GM20000 (cell line): Measurements from ENCODE around the gene ADGRB3.

Source experiments
- DNase-seq: peaks from one replicate; pipeline ENCODE4 v3.0.0; 2012; ENCODE audit warnings: low spot score
- TF ChIP-seq, protein P1 (sequence below): IDR thresholded peaks from 2 replicates; pipeline ENCODE4 v1.5.1; 2012; ENCODE audit warnings: mild to moderate bottlenecking, control low read depth; ENCODE audit errors: extremely low read depth, missing control alignments

The ADGRB3 gene

DNA sequence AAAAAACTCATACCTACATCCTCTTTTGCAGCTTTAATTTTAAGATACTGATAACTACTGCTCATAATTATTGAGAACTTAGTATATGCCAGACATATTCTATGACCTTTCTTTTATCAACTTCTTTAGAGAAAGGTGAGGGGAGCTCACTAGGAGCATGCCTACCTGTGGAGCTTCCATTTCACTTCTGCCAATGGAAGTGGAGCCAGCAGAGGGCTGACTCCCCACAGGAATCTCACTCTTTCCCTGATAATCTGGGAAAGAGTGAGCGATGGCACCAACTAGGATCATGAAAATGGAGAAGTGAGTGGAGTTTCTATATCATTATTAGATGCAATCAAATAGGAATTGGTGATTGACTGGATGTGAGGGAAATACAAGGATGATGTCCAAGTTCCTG, 676.8 kb downstream of the ADGRB3 start:
- no peak for DNase-seq
- TF ChIP-seq, protein P1, sequence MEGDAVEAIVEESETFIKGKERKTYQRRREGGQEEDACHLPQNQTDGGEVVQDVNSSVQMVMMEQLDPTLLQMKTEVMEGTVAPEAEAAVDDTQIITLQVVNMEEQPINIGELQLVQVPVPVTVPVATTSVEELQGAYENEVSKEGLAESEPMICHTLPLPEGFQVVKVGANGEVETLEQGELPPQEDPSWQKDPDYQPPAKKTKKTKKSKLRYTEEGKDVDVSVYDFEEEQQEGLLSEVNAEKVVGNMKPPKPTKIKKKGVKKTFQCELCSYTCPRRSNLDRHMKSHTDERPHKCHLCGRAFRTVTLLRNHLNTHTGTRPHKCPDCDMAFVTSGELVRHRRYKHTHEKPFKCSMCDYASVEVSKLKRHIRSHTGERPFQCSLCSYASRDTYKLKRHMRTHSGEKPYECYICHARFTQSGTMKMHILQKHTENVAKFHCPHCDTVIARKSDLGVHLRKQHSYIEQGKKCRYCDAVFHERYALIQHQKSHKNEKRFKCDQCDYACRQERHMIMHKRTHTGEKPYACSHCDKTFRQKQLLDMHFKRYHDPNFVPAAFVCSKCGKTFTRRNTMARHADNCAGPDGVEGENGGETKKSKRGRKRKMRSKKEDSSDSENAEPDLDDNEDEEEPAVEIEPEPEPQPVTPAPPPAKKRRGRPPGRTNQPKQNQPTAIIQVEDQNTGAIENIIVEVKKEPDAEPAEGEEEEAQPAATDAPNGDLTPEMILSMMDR: no peak

DNA sequence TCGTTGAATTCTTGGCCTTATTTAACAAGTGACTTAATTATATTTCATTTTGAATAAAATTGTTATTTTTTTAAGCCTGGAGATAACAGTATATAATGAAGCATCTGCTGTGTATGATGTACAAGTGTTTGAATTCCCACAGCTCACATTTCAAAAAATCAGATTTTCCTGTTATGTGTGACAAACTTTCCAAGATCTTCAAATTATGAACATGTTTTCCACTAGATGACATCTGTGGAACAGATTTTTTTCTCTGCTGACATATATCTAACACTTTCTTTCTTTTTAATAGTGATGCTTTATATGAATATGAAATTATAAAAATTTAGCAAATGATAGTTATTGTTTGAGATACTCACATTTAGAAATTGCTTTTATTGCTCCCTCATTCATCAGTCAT, 678.9 kb downstream of the ADGRB3 start:
- DNase-seq: no peak
- TF ChIP-seq, protein P1: no peak

DNA sequence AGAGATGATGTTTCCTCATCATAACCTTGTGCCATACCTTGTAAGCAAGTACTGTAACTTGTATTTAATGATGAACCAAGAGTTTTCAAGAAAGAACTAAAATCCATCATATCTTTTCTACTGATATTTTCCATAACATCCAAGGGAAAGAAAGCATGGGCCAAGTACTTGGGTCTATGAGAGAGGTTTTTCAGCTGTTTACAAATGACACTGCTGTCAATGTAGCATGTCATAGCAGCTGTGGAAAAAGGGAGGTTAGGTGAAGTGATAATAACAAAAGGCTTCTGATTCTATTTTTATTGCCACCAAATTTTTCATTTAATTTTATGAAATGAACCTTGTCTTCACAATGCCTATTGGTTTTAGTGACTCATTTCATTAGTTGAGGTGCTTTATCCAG, 679.4 kb downstream of the ADGRB3 start:
- TF ChIP-seq, protein P1: no peak
- no peak for DNase-seq

DNA sequence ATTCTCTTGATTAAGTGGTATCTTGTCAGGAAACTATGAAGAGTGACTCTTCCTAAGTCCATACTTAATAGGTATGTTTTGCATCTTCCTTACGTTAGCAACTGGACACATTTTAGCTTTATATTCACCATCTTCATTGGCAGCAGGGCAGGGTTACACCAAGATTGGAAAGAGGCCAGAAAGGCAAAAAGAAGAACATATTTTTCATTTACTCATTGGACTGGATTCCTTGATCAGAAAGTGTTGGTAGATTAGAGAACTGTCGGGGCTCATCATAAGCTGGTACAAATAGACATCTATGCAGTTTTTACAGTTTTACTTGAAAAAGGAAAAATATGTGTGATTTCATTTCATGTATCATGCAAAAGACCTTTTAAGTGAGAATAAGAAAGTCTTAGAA, 696.8 kb downstream of the ADGRB3 start:
- DNase-seq: no peak
- TF ChIP-seq, protein P1: no peak

DNA sequence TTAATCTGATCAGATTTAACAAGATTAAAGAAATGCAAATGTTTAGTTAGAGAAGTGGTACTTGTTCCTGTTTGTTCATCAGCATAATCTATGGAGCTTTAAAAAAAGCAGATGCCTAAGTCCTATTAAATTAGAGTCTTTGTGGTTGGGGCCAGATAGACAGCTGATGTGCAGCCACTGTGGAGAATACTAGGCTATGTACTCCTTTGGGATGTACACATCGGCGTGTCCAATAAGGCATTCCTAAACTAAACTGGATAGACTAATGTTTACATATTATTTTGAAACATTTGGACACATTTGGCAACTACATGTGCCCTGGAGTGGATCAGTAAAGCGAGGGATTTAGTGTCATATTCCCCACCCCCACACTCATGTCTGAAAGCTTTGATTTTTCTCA, 702.2 kb downstream of the ADGRB3 start:
- no peak for DNase-seq
- TF ChIP-seq, protein P1: no peak

DNA sequence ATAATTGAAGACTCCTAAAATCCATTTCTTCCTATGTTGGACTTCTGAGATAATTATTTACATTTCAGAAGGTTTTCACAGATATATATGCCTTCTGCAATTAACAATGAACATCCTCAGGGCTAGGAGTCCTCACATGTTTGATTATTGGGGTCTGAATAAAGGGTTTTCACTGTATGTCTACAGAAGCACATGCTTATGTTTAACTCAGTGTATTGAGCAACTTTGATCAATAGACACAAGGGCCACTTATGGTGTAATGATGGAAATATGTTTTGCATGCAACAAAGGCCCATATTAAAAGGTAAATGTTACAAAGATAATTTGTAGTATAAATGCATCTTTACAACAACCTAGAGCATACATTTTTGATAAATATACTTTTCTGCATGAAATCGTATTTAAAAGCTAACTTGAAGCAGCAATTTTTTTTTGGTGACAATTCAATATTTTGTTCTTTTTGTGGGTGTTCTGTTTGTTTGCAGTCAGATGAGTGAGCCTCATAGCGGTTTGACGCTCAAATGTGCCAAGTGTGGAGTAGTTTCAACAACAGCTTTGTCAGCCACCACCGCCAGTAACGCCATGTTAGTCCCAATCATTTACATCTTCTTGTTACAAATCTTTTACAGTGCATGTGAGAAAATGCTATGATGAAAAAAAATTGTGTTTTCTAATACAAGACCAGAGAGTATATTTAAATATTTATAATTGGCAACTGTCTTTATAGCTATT, 703.5 kb downstream of the ADGRB3 start:
- TF ChIP-seq, protein P1: no peak
- no peak for DNase-seq

DNA sequence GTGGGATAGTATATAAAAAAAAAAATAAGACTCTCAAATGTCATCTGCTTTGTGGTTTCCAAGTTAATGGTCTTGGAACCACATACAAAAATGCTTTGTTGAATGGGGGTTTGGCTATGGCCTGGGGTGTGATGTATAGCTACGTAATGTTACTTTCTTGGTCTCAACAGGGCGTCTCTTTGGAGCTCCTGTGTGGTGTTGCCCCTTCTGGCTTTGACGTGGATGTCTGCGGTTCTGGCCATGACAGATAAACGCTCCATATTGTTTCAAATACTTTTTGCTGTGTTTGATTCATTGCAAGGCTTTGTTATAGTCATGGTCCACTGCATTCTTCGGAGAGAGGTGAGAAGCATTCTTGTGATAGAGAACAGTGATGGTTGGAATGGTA, 704.1 kb downstream of the ADGRB3 start:
- TF ChIP-seq, protein P1: no peak
- no peak for DNase-seq
